Dedifferentiated amniotic fluid mesenchymal stem cell (primary cell): Measurements from ENCODE around the gene SCART1.
"Not testable (repeated sequence)": the region's sequence is repeated elsewhere in the genome, so short reads cannot be mapped to it uniquely, and the experiment has no call there.

Experiments used
- DNase-seq: peaks from one replicate; pipeline ENCODE4 v3.0.0-alpha.2; 2016; ENCODE audit errors: extremely low spot score

Gene SCART1

GRCh38 chr10:133456041-133456951 lies 2.6 kb downstream of the SCART1 start:
- DNase-seq: no peak

DNA sequence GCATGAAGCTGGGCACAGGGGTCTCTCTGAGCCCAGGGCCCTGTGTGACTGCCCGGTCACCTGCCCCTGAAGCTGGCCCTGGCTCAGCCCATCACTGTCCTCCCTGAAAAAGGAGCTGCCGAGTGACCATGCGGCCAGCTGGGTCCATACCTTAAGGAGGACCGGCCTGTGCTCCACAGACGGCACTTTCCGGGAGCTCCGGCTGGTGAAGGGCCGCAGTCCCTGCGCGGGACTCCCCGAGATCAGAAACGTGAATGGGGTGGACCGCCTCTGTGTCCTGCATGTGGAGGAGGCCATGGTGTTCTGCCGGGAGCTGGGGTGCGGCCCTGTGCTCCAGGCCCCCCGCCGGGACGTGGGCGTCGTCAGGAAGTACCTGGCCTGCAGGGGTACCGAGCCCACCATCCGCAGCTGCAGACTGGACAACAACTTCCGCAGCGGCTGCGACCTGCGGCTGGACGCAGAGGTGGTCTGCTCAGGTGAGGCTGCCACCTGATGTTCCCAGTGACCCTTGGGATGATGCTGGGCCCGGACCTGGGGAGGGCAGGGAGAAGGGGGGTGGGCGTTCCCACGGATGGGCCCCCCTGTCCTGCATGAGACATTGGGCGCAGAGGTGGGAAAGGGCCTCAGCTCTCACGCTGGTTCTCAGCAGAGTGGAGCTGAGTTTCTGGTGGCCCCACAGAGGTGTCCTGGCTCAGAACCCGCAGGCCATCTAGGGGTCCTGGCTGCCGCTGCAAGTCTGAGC lies 3.5 kb downstream of the SCART1 start:
- no peak for DNase-seq

DNA sequence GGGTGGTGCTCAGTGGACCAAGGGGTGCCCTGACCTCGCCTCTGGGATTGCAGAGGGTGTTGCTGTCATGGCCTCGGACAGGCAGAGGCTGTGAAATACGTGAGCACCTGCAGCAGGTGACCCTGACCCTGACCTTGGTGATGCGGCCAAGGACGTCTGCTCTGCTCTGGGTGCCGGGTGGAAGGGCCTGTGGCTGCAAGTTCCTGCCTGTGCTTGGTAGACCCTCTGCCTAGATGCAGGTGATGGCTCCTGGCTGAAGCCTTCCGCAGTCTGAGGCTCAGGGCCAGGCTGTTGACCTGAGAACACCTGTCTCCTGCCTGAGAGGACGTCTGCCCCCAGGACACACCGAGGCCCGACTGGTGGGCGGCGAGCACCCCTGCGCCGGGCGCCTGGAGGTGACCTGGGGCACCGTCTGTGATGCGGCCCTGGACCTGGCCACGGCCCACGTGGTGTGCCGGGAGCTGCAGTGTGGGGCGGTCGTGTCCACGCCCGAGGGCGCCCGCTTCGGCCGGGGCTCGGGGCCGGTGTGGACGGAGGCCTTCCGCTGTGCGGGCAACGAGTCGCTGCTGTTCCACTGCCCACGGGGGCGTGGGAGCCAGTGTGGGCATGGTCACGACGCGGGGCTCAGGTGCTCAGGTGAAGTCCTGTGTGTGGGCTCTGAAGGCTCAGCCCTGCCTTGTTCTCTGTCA lies 4.4 kb downstream of the SCART1 start:
- no peak for DNase-seq

GRCh38 chr10:133458710-133459453 lies 5.1 kb downstream of the SCART1 start:
- DNase-seq: no peak

DNA sequence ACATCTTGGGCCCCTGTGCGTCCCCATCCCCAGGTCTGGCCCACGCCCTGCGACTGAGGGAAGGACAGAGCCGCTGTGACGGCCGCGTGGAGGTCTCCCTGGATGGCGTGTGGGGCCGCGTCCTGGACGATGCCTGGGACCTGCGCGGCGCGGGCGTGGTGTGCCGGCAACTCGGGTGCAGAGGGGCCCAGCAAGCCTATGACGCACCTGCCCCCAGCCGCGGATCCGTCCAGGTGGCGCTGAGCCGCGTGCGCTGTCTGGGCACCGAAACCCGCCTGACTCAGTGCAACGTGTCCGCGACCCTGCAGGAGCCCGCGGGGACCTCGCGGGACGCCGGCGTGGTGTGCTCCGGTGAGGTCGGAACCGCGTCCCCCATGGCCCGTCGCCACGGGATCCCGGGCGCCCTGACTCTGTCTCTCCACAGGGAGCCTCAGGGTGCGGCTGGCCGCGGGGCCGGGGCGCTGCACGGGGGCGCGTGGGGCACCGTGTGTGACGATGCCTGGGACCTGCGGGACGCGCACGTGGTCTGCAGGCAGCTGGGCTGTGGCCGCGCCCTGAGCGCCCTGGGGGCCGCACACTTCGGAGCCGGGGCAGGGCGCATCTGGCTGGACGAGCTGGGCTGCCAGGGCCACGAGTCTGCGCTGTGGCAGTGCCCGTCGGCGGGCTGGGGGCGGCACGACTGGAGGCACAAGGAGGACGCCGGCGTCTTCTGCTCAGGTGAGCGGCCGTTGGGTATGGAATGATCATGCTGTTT lies 5.9 kb downstream of the SCART1 start:
- DNase-seq: no peak

DNA sequence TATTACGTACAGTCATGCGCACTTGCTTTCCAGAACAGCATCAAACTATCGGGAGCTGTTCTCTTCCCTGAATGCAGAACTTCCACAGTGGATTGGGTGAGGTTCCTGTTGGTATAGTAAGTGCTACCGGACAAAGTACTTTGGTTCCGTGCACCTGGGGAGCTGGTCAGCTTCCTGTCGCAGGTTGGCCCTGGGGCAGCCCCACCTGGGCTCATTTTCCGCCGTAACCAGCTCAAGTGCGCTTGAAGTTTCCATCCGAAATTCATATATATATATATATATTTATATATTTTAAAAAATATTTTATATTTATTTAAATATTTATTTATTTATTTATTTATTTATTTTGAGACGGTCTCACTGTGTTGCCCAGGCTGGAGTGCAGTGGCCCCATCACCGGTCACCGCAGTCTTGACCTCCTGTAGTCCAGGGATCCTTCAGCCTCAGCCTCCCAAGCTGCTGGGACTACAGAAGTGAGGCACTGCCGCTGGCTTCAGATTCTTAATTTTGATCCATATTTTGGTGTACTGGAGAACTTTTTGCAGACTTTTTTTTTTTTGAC lies 6.5 kb downstream of the SCART1 start:
- DNase-seq: no peak

DNA sequence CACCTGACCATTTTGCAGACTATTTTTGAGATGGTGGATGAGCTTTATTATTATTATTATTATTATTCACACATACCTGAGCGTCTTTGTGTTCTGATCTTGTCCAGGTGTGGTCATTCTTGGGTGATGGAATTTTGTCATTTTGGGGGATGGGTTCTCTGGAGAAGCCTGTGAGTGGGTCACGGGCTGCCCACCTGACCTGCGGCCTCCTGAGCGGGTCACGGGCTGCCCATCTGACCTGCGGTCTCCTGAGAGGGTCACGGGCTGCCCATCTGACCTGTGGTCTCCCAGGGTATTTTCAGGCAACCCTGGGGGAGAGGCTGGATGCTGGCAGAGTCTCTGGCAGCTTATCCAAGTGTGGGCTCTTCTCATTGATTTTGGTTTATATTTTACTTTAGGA lies 7.3 kb downstream of the SCART1 start:
- DNase-seq: no peak

- no peak for DNase-seq
These were observed 8.1 kb downstream of the SCART1 start for GRCh38 chr10:133461841-133462240.

- DNase-seq: no peak
These were observed 9.0 kb downstream of the SCART1 start for GRCh38 chr10:133462512-133463305.

DNA sequence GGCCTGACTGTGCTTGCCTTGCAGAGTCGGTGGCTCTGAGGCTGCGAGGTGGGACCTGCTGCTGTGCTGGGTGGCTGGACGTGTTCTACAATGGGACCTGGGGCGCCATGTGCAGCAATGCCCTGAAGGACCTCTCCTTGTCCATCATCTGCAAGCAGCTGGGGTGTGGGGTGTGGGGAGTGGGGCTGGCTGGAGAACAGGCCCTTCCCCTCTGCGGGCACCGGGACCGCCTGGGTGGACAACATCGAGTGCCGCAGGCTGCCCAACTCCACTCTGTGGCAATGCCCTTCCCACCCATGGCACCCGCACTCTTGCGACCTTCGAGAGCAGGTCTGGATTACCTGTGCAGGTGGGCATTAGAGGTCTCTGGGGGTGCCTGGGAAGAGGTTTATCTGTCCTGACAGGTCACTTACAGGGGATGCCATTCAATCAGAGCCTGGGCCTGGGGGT lies 10.9 kb downstream of the SCART1 start:
- DNase-seq: no peak

DNA sequence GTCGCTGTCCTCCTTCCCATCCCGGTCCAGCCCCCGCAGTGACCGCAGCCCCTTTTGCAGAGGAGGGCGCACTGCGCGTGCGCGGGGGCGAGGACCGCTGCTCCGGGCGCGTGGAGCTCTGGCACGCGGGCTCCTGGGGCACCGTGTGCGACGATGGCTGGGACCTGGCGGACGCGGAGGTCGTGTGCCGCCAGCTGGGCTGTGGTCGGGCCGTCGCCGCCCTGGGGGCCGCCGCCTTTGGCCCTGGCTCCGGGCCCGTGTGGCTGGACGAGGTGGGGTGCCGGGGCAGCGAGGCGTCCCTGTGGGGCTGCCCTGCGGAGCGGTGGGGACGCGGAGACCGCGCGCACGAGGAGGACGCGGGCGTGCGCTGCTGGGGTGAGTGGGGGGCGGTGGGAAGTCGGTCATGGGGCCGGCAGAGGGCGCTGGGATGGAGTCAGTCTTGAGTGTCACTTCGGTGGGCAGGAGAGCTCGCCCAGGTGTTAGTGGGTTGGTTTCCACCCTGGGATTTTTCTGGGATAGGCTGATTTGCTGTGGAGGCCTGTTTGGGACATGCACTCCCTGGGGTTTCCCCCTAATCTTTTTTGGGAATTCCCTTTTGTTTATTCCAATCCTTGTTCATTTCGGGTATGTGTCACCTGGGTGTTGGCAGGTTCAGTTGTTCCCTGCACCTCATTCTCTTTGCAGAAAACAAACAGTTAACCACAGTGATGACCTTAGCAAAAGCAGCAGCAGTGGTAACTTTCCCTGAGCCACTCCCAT lies 11.6 kb downstream of the SCART1 start:
- no peak for DNase-seq

DNA sequence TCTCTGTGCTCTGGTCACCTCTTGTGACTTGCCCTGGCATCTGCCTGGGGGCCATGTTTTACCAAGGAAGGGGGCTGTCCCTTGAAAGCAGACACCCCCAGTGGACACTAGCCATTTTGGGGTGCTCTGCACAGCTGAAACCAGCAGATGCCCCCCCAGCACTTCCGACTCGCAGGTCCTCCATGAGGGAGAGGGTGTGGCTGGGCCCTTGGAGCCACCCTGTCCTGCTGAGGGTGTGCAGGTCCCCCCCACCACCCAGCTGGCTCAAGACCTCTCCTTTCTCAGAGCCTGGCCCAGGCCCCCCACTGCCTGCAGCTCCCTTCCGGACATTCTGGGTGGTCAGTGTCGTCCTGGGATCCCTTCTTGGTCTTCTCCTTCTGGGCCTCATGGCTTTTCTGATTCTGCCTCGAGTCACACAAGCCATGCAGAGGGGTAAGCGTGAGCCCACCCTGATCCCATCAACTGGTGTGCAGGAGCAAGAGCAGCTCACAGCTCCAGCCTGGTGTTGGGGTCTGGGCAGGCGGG lies 12.3 kb downstream of the SCART1 start:
- no peak for DNase-seq

DNA sequence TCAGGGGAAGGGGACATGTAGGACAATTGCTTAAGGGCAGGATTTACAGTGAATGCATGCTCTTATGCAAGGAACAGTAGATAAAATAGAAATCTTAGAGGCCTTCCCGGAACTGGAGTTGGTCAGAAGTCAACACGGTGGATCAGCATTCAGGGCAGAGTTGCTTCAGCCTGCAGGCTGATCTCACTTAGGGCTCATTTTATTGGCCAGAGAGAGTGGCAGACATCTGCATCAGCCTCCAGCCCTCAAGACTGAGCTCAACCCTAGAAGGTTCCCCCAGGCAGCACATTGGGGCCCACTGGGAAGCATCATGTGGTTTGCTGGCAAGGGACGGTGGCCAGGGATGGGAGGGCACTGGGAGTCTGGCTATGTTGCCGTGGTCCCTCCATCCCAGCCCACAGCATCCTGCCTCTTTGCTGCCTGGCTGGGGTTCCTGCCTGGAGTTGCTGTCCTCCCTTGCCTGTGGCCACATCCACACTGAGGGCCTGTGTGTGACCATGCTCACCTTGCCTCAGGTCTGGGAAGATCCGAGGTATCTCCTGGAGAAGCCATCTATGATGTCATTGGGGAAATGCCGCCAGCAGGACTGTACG lies 13.0 kb downstream of the SCART1 start:
- DNase-seq: no peak

DNA sequence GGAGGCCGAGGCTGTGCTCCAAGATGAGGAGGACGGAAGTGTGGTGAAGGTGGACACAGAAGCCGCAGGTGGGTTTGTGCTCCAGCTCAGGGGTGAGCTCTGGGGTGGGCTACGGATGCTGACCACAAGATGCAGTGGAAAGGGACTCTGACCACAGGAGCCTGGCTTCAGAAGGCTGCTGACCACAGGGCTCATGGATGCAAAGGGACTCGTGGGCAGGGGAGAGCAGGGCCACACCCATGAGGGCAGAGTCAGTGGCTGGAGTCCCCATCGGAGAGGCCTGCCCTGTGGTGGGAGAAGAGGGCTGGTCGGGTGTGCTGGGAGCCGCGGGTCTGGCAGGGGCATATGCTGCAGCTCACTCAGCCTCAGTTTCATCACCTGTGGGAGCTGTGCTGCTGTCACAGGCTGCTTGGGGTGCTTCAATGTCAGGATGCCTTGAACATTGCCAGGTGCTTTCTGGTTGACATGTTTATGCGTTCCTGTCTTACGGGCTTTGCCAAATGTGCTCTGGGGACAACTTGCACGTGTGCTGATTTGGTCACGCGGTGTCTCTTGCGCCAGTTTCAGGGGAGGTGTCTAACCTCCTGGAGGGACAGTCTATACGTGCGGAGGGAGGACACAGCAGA lies 13.7 kb downstream of the SCART1 start:
- DNase-seq: no peak

DNA sequence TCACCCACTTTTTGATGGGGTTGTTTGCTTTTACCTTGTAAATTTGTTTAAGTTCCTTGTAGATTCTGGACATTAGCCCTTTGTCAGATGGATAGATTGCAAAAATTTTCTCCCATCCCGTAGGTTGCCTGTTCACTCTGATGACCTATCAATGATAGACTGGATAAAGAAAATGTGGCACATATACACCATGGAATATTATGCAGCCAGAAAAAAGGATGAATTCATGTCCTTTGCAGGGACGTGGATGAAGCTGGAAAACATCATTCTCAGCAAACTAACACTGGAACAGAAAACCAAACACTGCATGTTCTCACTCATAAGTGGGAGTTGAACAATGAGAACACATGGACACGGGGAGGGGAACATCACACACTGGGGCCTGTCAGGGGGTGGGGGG lies 15.5 kb downstream of the SCART1 start:
- not testable (repeated sequence) for DNase-seq

GRCh38 chr10:133471300-133472109 lies 17.8 kb downstream of the SCART1 start:
- no peak for DNase-seq

DNA sequence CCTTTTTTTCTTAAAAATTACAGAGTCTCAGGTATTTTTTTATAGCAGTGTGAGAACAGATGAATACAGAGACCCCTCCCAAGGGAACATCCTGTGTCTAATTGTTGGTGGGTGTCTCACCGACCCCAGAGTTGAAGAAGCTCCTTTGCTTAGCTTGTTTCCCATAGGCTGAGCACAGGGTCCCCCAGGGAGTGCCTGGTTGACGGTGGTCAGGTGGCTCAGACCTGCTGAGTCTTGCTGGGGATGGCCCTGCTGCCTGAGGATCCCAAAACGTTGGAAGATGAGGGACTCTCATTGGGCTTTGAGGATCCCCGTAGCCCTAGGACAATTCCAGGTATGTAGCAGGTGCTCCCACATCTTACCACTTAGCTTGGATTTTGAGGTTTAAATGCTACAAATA lies 19.5 kb downstream of the SCART1 start:
- DNase-seq: no peak
